ENCODE data around the gene HS1BP3. TPM values are rescaled to one million over a fixed set of nuclear protein-coding genes. Genes with fewer than 3 reads are reported as not detected.

Gene HS1BP3
- total and polyA plus RNA-seq, 9 of the 15 experiments (the other 6 are each of a cell fraction or from before 2014, with no cell fraction given) = 0.41 to 8.3 (median 5.9) TPM

DNA sequence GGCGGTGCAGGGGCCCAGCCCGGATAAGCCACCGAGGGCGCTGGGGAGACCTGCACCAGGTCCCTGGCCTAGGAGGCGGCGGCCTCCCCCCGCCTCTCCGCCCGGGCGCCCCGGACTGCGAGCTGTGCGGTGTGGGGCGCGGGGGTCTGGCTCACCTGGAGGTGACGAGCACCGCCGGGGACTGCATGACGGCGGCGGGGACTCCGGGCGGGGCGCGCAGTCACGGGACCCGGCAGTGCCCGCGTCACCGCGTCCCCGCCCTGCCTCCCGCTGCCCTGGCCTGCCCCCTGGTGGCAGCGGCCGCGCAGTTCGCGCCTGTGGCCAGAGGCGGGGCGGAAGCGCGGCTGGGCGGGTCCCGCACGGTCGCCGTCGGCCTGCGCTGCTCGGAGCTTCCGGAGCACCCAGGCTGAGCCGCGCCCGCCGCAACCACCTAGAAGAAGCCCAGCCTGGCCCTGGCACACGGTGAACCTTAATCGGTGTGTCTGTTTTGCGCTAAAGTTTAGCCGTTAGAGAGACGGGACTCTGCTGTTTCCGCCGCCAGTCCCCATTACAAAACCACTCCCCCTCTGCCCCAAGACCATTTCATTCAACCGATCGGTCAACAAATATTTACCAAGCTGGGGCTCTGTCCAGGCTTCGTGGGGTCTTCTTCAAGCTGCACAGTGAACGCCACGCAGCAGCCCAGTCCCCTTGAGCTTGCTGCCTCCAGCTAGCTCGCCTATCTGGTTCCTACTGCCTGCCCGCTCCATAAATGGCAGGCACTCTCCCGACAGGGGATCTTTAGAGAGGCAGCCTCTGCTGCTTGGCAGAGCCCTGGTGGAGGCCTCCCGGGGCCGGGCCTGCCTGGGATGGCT lies at the start of gene HS1BP3 (continued):
- TF ChIP-seq SIN3A (IDR thresholded peaks at IDR 0.05; ENCODE audit: borderline replicate concordance in 2 of 2, control insufficient read depth in 1 of 2, low read depth in 2 of 2, low read length in 2 of 2) (peak in 1 of 2 experiments; percentile 36; a peak in 1 of 4 replicates), CREBBP (IDR thresholded peaks at IDR 0.05; ENCODE audit: low read depth, low read length) (no peak), SAP30 (IDR thresholded peaks at IDR 0.05; ENCODE audit: borderline replicate concordance, insufficient read depth, low read depth, low read length, poor library complexity, severe bottlenecking) (peak; percentile 32), MGA (IDR thresholded peaks at IDR 0.05) (no peak), SMARCC2 (IDR thresholded peaks at IDR 0.05; ENCODE audit: low read depth) (no peak; the same call in 1 of the 2 replicates), CBFB (CRISPR knock-in tag; IDR thresholded peaks at IDR 0.05) (no peak), ZNF121 (CRISPR knock-in tag; conservative IDR thresholded peaks at IDR 0.05) (no peak), MCM7 (IDR thresholded peaks at IDR 0.05) (no peak), YY1 (IDR thresholded peaks at IDR 0.05; ENCODE audit: borderline replicate concordance in 1 of 3, control insufficient read depth in 1 of 3, extremely low read depth in 1 of 3, insufficient read depth in 3 of 3, insufficient read length in 1 of 3, insufficient replicate concordance in 2 of 3, low read depth in 1 of 3, low read length in 2 of 3) (peak in 2 of 3 experiments; percentile 53), PRPF4 (IDR thresholded peaks at IDR 0.05; ENCODE audit: insufficient read depth, low read depth, low read length, poor library complexity, severe bottlenecking) (no peak)
- TF ChIP-seq, protein P1, sequence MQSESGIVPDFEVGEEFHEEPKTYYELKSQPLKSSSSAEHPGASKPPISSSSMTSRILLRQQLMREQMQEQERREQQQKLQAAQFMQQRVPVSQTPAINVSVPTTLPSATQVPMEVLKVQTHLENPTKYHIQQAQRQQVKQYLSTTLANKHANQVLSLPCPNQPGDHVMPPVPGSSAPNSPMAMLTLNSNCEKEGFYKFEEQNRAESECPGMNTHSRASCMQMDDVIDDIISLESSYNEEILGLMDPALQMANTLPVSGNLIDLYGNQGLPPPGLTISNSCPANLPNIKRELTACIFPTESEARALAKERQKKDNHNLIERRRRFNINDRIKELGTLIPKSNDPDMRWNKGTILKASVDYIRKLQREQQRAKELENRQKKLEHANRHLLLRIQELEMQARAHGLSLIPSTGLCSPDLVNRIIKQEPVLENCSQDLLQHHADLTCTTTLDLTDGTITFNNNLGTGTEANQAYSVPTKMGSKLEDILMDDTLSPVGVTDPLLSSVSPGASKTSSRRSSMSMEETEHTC (IDR thresholded peaks at IDR 0.05) = peak; percentile 98
